HepG2 (cell line): Measurements from ENCODE around the gene LINC00237. TPM values are rescaled to one million over a fixed set of nuclear protein-coding genes. Genes with fewer than 3 reads are reported as not detected.

Source experiments
- AKAP8 ChIP-seq: sonication (generic); formaldehyde crosslinking; IDR thresholded peaks from 2 replicates; pipeline ENCODE4 v1.5.1; 2020; ENCODE audit warnings: mild to moderate bottlenecking, missing genetic modification reagents
- BCL3 ChIP-seq: sonication (generic); formaldehyde crosslinking; IDR thresholded peaks from 2 replicates; pipeline ENCODE4 v1.5.1; 2020; ENCODE audit warnings: mild to moderate bottlenecking, missing genetic modification reagents, moderate library complexity
- EED ChIP-seq: sonication (generic); formaldehyde crosslinking; IDR thresholded peaks from 2 replicates; pipeline ENCODE4 v1.5.0; 2020; ENCODE audit warnings: mild to moderate bottlenecking, missing genetic modification reagents
- EHMT2 ChIP-seq: fragments of 200-600 bp; sonication (generic); IDR thresholded peaks from 2 replicates; pipeline ENCODE4 v1.7.0; 2017; ENCODE audit warnings: antibody characterized with exemption, low read depth, low read length, borderline replicate concordance
- KDM2A ChIP-seq: sonication (generic); formaldehyde crosslinking; IDR thresholded peaks from 2 replicates; pipeline ENCODE4 v1.4.0; 2020; ENCODE audit warnings: low read depth, missing genetic modification reagents, borderline replicate concordance
- MXD1 ChIP-seq: sonication (generic); formaldehyde crosslinking; IDR thresholded peaks from 2 replicates; pipeline ENCODE4 v1.4.0; 2020; ENCODE audit warnings: mild to moderate bottlenecking, missing genetic modification reagents
- NR2F1 ChIP-seq, 2 experiments: fragments of 450-650 bp in 1 of 2; formaldehyde crosslinking in 1 of 2; IDR thresholded peaks; 2 replicates each; pipeline versions ENCODE4 v1.5.0 to v1.6.1; 2016 to 2020; ENCODE audit warnings: mild to moderate bottlenecking in 1 of 2, missing compliant biosample characterization in 1 of 2, missing genetic modification reagents in 1 of 2, moderate library complexity in 1 of 2
- REST ChIP-seq, 2 experiments: IDR thresholded peaks; 2 replicates each; pipeline ENCODE4 v1.6.1; 2011 to 2012; ENCODE audit warnings: low read length in 2 of 2, borderline replicate concordance in 1 of 2, low read depth in 1 of 2, mild to moderate bottlenecking in 1 of 2, moderate library complexity in 1 of 2
- RFX1 ChIP-seq: fragments of 450-650 bp; IDR thresholded peaks from 2 replicates; pipeline ENCODE4 v1.6.1; 2017
- SIN3A ChIP-seq: IDR thresholded peaks from 2 replicates; pipeline ENCODE4 v1.6.1; 2011; ENCODE audit warnings: low read depth, mild to moderate bottlenecking, control low read depth, low read length, borderline replicate concordance
- SMAD1 ChIP-seq: sonication (generic); formaldehyde crosslinking; IDR thresholded peaks from 2 replicates; pipeline ENCODE4 v1.4.0; 2020; ENCODE audit warnings: missing genetic modification reagents, low read depth, mild to moderate bottlenecking, borderline replicate concordance
- SMARCC2 ChIP-seq: fragments of 450-650 bp; IDR thresholded peaks from 2 replicates; pipeline ENCODE4 v1.6.1; 2017; ENCODE audit warnings: antibody characterized with exemption, mild to moderate bottlenecking
- SUZ12 ChIP-seq: fragments of 150-350 bp; IDR thresholded peaks from 2 replicates; pipeline ENCODE4 v1.6.1; 2014; ENCODE audit warnings: low read depth, low read length
- TEF ChIP-seq: sonication (generic); formaldehyde crosslinking; IDR thresholded peaks from 2 replicates; pipeline ENCODE4 v1.5.0; 2020; ENCODE audit warnings: missing genetic modification reagents
- THAP8 ChIP-seq: sonication (generic); formaldehyde crosslinking; IDR thresholded peaks from 2 replicates; pipeline ENCODE4 v1.5.1; 2020; ENCODE audit warnings: missing genetic modification reagents, mild to moderate bottlenecking, borderline replicate concordance
- ZNF121 ChIP-seq: sonication (generic); formaldehyde crosslinking; IDR thresholded peaks from 2 replicates; pipeline ENCODE4 v1.5.0; 2020; ENCODE audit warnings: mild to moderate bottlenecking, missing genetic modification reagents
- ZNF274 ChIP-seq: sonication (generic); formaldehyde crosslinking; IDR thresholded peaks from 2 replicates; pipeline ENCODE4 v1.5.1; 2020; ENCODE audit warnings: mild to moderate bottlenecking, missing genetic modification reagents
- ZNF510 ChIP-seq: sonication (generic); formaldehyde crosslinking; IDR thresholded peaks from 2 replicates; pipeline ENCODE4 v1.4.0; 2020; ENCODE audit warnings: low read depth, mild to moderate bottlenecking, missing genetic modification reagents
- ZNF691 ChIP-seq: sonication (generic); formaldehyde crosslinking; IDR thresholded peaks from 2 replicates; pipeline ENCODE4 v1.4.0; 2020; ENCODE audit warnings: missing genetic modification reagents, low read depth, mild to moderate bottlenecking, borderline replicate concordance
- ZNF746 ChIP-seq: sonication (generic); formaldehyde crosslinking; IDR thresholded peaks from 2 replicates; pipeline ENCODE4 v1.8.0; 2022; ENCODE audit warnings: mild to moderate bottlenecking, missing genetic modification reagents
- ZNF75D ChIP-seq: sonication (generic); formaldehyde crosslinking; IDR thresholded peaks from 2 replicates; pipeline ENCODE4 v1.8.1; 2023; ENCODE audit warnings: missing genetic modification reagents, mild to moderate bottlenecking, borderline replicate concordance
- ZNF761 ChIP-seq: sonication (generic); formaldehyde crosslinking; conservative IDR thresholded peaks from 2 replicates; pipeline ENCODE4 v1.4.0; 2020; ENCODE audit warnings: mild to moderate bottlenecking, missing genetic modification reagents
- polyA plus RNA-seq, 8 experiments: library from polyadenylated mRNA; depleted of rRNA in 3 of 8; stranded (reverse) in 7 of 8; unstranded in 1 of 8; fragments of >200 nt; fragmentation: Illumina TruSeq in 4 of 8; extraction: Trizol in 4 of 8; gene quantifications; 2 replicates each; pipeline versions ENCODE4 v1.2.1 to v1.2.3, GENCODE V29; 2011 to 2016; ENCODE audit warnings: low read depth in 4 of 8, missing spikeins in 1 of 8, mixed read lengths in 1 of 8; ENCODE audit not compliant: insufficient read depth in 1 of 8
- total RNA-seq, 5 experiments: library from RNA; depleted of rRNA; stranded (reverse); fragments of >200 nt; fragmentation: Illumina TruSeq; extraction: Trizol; gene quantifications; 2 replicates each; pipeline ENCODE4 v1.2.3, GENCODE V29; 2016; ENCODE audit warnings: low read depth in 1 of 5

LINC00237 gene
- total and polyA plus RNA-seq, 2 of the 13 experiments (the other 11 are each of a cell fraction or from before 2014, with no cell fraction given), result not detected

GRCh38 chr20:21139881-21140566 is 33.9 kb upstream of the LINC00237 start (continued):
- no peak for TF ChIP-seq REST (IDR thresholded peaks at IDR 0.05; ENCODE audit: borderline replicate concordance in 1 of 2, low read depth in 1 of 2, low read length in 2 of 2)
- no peak for TF ChIP-seq THAP8
- no peak for TF ChIP-seq AKAP8 (CRISPR knock-in tag)
- TF ChIP-seq SIN3A, result no peak
- no peak for TF ChIP-seq EED (CRISPR knock-in tag)
- peak; percentile 49 to 76; a peak in 3 of 4 replicates for TF ChIP-seq NR2F1 (CRISPR knock-in tag; IDR thresholded peaks at IDR 0.05)
- no peak for TF ChIP-seq BCL3
- no peak for TF ChIP-seq RFX1
- no peak for TF ChIP-seq TEF (CRISPR knock-in tag)
- no peak for TF ChIP-seq ZNF121 (CRISPR knock-in tag)
- no peak for TF ChIP-seq ZNF75D
- no peak for TF ChIP-seq SMARCC2
- no peak for TF ChIP-seq MXD1 (CRISPR knock-in tag)
- TF ChIP-seq ZNF510 (CRISPR knock-in tag), result no peak
- TF ChIP-seq ZNF691 (CRISPR knock-in tag), result no peak
- no peak for TF ChIP-seq ZNF746 (CRISPR knock-in tag)
- TF ChIP-seq SMAD1 (CRISPR knock-in tag), result no peak
- TF ChIP-seq ZNF274 (CRISPR knock-in tag), result no peak
- no peak for TF ChIP-seq SUZ12
- TF ChIP-seq ZNF761 (CRISPR knock-in tag), result no peak
- TF ChIP-seq EHMT2, result peak; percentile 95
- no peak for TF ChIP-seq KDM2A (CRISPR knock-in tag)
